ENCODE measurements around the gene GFOD1.

- TF ChIP-seq RFX5 (IDR thresholded peaks at IDR 0.05): no peak
- TF ChIP-seq, protein P1, sequence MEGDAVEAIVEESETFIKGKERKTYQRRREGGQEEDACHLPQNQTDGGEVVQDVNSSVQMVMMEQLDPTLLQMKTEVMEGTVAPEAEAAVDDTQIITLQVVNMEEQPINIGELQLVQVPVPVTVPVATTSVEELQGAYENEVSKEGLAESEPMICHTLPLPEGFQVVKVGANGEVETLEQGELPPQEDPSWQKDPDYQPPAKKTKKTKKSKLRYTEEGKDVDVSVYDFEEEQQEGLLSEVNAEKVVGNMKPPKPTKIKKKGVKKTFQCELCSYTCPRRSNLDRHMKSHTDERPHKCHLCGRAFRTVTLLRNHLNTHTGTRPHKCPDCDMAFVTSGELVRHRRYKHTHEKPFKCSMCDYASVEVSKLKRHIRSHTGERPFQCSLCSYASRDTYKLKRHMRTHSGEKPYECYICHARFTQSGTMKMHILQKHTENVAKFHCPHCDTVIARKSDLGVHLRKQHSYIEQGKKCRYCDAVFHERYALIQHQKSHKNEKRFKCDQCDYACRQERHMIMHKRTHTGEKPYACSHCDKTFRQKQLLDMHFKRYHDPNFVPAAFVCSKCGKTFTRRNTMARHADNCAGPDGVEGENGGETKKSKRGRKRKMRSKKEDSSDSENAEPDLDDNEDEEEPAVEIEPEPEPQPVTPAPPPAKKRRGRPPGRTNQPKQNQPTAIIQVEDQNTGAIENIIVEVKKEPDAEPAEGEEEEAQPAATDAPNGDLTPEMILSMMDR (IDR thresholded peaks at IDR 0.05): no peak
- TF ChIP-seq NR3C1 (IDR thresholded peaks at IDR 0.05): no peak
- TF ChIP-seq NFE2L2 (conservative IDR thresholded peaks at IDR 0.05; ENCODE audit: low read length): no peak
- TF ChIP-seq EP300 (IDR thresholded peaks at IDR 0.05): no peak
- TF ChIP-seq, protein P2, sequence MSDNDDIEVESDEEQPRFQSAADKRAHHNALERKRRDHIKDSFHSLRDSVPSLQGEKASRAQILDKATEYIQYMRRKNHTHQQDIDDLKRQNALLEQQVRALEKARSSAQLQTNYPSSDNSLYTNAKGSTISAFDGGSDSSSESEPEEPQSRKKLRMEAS (IDR thresholded peaks at IDR 0.05): no peak
- TF ChIP-seq, protein P3, sequence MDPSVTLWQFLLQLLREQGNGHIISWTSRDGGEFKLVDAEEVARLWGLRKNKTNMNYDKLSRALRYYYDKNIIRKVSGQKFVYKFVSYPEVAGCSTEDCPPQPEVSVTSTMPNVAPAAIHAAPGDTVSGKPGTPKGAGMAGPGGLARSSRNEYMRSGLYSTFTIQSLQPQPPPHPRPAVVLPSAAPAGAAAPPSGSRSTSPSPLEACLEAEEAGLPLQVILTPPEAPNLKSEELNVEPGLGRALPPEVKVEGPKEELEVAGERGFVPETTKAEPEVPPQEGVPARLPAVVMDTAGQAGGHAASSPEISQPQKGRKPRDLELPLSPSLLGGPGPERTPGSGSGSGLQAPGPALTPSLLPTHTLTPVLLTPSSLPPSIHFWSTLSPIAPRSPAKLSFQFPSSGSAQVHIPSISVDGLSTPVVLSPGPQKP (IDR thresholded peaks at IDR 0.05; ENCODE audit: low read depth, low read length): no peak
- no peak for TF ChIP-seq BHLHE40 (IDR thresholded peaks at IDR 0.05; ENCODE audit: low read depth, low read length)
- no peak for TF ChIP-seq EHMT2 (IDR thresholded peaks at IDR 0.05; ENCODE audit: low read depth)
- TF ChIP-seq MAZ (IDR thresholded peaks at IDR 0.05; ENCODE audit: borderline replicate concordance, low read depth, low read length): no peak
- no peak for TF ChIP-seq KDM1A (IDR thresholded peaks at IDR 0.05; ENCODE audit: low read depth)
These were observed 138.9 kb downstream of the GFOD1 start for GRCh38 chr6:13348334-13349113.

Measured in A549 (cell line).